GM18502 (cell line): Measurements from ENCODE around the gene TMCO5A.
A peak's percentile ranks its signal among the peaks of the same experiment; 100 is the strongest.

Experiments used
- ATAC-seq: cut with Tn5 transposase; IDR thresholded peaks from one replicate; pipeline ENCODE4 v1.9.1; 2021; ENCODE audit warnings: mild to moderate bottlenecking; ENCODE audit not compliant: unreplicated experiment, poor library complexity

Gene TMCO5A

DNA sequence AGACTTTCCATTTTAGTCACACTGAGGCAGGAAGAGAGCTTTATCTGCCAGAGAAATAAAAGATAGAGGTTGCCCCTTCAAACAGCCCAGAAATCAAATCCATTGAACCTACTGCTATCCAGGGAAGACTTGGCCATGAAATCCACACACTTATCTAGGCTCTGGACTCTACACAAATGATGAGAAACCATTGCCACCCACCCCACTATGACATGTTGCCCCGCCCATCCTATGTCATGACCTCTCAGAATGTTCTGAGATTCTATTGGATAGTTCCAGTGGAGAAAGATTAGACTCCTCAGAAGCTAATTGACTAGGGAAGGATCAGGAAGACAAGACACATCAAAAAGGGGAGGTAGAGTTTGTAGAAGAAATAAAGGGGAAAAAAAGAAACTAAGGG, at the start of gene TMCO5A:
Gene TMCO5A (plus strand): TSS at position 301 of the 400 bp plus-strand sequence. CDS start 1,684 bp downstream, outside the sequence.
- ATAC-seq = no peak

DNA sequence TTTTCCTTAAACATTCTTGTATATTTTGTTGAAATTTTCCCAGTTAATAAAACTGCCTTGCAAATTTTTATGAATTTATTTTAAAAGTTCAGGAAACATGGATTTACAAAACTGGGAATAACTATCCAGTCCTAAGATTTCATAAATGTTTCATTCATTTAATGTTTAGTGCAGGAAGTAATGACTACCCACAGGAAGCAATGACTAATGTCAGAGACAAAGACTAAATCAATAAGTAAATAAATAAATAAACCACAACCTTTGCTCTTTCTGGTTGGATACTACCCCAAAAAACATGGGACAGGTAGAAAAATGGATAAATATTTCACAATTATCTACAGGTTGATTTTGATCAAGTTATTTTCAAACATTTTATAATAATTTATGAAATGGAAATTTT, 48.8 kb upstream of the TMCO5A start:
- no peak for ATAC-seq

DNA sequence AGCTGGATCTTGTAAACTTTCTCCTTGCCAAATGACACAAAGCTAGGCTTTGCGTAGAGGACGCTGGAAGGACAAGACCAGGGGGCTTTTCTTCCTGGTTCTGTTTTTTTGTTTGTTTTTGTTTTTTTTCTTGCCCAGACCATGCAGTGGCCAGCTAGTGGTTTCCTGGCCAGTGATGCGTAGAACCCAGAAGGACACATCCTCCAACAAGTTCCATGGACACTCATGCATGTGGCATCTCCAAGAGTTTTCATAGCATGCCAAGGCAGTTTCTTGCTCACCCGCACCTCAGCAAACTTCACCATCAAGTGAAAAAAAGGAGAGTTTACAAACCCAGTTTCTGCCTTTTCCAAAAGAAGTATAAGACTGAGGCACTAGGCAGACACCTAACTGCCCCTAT, 46.1 kb upstream of the TMCO5A start:
- no peak for ATAC-seq

DNA sequence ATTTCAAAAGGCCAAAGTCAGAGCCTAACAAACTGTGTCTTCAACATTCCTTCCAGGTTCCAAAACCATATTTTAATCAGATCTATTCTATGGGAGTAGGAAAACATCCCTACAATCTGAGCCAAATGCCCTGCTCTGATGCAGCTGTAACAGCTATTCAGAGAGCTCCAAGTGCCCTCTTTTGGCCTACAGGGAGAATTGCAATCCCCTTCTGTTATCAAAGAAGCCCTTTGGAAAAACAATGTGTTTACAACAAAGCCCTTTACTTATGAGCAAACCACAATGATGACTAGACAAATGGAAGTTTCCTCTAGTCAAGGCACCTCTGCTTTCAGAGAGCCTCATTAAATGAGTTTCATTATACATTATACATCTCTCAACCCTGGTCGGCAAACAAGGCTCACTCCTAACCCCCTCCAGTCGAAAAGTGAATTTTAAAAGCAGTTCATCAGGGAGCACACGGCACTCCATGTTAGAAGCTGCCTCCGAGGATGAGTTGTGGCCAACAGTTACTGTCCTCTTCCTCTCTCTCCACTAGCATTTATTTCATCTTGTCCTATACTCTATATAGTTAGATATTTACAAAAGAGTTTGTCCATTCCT, 42.6 kb upstream of the TMCO5A start:
- ATAC-seq = peak; percentile 65

DNA sequence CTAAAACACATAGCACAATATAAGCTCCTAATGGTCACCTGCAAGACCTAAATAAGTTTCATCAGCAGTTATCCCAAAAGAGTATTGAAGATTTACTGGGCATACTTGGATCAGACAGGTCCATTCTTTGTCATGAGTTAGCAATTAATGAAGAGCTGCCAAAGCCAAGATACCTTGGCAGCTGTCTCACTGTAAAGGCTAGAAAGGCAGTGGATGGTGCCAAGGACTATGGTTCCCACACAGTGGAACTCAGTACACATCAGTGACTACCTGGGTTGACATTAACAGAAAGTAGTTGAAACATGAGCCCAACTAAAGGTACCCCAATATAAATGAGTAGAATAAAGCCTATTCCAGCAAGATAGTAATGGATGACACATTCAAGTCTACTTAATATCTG, 41.1 kb upstream of the TMCO5A start:
- ATAC-seq = no peak

DNA sequence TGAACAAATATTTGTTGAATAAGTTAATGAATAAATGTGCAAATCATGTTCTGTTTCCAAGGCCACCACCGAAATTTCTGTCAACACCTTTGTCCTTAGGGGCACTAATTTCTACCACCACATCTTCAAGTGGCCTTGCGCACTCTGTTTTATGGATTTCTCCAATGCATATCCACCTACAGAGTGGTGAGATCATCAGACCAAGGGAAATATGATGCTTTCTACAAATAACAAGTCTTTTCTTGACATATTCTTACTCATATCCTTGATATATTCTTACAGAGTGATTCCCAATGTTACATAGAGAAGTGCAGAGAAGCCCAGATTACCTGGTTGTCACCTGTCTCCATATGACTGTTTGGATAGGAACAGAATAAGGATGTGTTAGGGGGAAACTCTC, 36.1 kb upstream of the TMCO5A start:
- ATAC-seq = no peak

DNA sequence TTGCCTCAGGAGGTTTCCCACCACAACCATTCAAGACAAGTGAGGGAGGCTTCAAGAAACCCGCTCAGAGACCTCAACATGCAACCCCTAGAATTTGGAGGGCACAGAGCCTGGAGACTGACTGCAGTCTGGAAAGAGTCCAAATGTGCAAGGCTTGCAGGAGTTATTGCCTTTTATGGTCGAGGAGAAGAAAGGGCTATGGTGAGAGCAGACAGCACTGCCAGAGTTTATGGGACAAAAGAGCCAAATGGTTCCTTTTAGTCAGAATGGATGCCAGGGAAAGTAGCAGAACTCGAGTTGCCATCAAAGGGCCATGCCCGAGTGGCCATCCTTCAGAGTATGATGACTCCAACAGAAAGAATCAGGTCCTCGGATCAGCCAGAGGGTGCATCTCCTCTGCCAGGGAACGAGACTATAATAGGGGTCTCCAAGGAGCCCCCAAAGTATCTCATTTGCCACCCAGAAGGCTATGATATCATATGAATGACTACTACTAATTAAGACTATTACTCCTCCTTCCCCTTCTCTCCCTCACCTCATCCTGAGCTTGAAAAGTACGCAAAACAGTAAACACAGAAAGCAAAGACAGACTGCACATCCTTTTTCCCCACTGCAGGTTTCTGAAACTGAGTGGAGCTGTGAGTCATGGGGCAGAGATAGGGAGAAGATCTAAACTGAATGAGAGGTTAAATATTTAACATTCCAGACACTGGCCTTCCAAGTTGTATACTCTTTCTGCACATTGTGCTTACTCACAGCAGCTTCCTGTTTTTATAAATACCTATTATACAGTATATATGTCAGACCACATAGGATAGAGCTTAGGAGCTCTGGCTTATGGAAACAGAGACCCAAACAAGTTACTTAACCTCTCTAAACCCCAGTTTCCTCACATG, 33.9 kb upstream of the TMCO5A start:
- no peak for ATAC-seq

DNA sequence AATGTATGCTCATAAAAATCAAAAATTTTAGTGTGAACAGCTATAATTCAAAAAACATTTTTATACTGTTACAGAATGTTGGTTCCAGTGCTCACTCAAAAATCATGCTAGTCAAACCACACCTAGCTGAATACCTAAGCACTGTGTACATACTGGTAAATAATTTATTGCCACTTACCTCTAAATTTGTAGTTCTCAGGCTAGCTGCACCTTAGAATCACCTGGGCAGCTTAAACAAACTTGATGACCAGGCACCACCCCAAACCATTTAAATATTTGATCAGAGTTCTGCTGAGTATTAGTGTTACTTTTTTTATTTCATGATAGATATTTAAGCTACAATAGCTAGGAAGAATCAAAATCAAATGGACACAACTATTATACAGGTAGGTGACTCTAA, 32.3 kb upstream of the TMCO5A start:
- no peak for ATAC-seq

DNA sequence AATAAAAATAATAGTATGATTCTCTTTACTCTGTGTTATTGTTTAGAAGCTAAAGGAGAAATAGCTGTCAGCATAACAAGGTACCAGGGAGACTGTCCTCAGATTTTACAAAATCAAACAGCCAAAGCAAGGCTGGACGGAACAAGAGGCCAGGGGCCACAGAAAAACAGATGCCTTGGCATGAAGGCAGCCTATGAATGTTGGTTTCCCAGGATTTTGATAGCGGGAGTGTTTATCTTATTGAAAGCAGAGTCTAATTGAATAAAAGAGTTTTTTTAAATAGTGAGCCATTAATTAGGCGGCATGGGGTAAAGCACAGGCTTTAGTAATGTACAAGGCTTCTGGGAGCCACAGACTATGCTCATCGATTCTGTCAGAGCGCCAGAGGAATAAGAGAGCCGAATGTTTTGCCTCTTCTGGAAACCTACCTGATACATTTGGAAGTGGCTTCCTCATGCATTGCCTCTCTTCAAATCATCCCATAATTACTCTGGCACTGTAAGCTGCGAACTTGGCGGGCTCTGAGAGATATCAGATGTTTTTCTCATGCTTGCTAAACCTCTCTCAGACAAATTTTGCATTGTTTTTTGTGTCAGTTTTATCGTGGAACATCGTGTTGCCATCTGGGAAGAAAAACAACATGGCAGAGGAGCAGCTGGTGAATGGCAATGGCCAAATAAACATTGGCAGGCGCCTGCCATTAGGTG, 30.4 kb upstream of the TMCO5A start:
- no peak for ATAC-seq

DNA sequence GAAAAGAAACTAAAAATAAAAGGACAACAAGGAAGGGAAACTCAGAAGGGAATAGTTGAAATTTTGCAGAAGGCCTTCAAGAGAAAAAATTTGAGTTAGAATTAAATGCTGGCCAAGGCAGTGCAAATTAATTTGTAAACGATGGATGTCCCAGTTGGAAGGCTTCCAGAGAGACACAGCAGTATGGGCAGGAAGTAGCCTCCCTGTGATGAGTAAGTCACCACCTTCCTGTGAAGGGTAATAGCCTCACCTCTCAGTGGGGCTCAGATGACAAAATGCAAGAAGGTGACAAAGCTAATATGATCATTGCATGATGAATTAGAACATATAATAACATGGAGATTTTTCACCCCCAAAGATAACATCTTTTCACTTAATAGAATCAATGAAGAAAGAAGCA, 27.3 kb upstream of the TMCO5A start:
- no peak for ATAC-seq

DNA sequence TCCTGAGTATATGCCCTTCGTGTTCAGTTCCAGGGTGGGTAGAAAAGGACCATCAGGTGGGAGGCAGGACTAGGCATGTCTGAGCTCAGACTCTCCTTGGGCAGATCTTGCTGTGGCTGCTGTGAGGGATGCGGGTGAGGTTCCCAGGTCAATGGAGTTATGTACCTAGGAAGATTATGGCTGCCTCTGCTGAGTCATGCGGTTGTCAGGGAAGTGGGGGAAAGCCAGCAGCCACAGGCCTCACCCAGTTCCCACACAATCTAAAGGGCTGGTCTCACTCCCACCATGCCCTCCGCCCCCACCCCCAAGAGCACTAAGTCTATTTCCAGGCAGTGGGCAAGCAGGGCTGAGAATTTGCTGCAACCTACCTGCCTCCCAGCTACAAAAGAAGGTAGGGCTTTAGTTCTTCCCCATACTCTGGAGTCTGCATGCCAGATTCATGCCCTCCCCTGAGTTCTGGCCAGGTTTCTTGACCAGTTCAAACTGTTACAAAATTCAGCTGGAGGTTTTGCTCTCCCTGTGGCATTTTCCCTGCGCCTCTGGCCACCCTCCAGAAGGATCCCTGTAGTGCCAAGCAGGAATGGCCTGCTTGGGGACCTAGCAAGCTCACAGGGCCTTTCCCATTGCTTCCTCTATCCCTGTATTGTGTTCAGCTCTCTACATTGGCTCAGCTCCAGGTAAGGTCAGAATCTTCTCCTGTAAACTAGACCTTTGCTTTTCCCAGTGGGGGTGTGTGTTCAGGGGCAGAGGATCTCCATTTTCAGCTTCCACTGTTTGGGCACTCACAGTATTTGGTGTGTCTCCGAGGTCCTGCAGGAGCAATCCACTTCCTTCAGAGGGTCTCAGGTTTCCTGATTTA, 12.7 kb upstream of the TMCO5A start:
- no peak for ATAC-seq

DNA sequence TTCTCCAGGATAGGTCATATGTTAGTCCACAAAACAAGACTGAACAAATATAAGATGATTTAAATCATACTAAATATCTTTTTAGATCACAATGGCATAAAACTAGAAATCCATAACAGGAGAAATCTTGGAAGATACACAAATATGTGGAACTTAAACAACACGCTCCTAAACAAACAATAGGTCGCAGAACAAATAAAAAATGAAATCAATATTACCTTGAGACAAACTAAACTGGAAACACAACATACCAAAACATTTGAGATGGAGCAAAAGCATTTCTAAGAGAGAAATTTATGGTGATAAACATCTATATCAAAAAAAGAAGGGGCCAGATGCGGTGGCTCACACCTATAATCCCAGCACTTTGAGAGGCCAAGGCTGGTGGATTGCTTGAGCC, 8.3 kb upstream of the TMCO5A start:
- ATAC-seq = no peak

DNA sequence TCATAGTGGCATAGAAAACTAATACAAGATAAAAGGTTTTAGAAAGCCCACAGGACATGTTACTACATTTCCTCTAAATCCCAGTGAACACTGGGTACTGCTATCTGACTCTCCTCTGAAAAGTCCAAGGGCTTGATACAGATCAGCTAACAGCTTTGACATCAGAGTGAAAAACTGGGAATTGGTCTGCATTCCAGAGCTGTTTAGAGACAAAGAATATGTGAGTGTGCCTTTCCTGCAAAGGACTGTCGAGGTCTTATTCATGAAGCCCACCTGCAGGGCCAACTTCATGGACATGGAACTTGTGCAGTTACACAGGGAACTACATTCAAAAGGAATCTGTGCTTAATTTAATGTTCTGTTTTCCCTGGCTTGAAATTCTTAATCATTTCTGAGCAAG, 5.2 kb upstream of the TMCO5A start:
- no peak for ATAC-seq

DNA sequence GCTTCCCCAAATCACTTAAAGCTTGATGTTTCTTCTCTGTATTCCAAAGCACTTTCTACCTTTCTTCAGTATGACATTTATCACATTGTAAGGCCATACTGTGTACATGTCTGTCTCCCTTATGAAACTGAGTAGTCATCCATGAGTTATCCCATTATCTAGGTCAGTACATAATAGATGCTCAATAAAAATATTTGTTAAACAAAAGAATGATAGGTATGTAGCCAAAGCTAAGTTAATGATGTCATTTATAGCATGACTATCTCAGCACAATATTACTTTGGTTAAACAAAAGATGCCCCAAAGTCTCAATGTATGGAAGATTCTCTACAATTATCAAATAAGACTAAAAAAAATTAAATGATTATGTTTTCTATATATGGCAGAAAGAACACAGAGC, 3.1 kb upstream of the TMCO5A start:
- ATAC-seq = no peak

DNA sequence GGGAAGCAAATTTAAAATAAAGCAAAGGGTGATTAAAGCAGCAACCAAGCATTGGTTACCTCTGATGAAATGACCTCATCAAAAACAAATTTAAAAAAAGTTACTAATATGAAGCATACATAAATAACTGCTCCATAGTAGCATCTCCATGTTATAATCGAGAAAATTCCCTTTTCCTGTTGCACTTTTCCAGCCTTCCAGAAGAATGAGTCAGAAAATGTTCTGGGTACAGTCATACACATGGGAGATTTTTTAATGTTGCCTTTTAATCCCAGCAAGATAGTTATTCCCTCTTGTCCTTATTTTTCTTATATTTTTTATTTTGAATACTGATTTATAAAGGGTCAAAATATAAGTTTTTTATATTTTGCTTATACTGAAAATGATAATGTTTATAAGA, 2.6 kb upstream of the TMCO5A start:
- ATAC-seq = no peak

DNA sequence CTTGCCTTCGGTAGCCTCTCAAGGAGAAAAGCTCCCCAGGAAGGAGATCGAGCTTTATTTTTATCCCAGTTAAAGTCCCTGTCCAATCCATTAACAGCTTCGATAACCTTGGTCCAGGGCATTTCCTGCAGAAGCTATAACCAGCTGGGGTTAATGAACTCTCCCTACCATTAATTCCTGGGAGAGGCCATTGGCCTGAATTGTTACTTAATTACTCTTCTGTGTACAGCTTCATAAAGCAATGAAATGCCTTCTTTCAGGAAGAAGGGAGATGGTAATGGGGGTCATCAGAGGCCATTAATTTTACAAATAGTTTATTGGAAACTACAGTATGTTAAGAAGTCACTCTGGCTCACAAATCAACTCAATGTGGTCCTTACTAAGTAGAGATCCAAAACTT, 1.9 kb upstream of the TMCO5A start:
- no peak for ATAC-seq

DNA sequence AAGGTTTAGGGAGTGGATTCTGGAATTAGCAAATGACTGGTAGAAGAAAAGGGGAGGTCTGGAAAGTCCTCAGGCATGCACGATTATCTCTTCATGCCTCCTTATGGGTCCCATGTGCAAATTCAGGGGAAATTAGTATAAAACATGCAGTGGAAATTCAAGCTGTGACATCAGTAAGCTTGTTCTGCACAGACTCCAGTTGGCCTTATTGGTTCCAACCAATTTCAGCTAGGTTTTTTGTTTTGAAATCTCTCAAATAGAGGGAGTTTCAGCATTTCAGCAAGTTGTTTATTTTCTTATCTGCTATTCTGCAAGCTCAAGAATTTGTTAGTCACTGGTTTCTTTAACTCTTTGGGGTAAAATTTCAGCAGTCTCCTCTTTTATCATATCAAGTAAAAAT, 774 bp upstream of the TMCO5A start:
- no peak for ATAC-seq

DNA sequence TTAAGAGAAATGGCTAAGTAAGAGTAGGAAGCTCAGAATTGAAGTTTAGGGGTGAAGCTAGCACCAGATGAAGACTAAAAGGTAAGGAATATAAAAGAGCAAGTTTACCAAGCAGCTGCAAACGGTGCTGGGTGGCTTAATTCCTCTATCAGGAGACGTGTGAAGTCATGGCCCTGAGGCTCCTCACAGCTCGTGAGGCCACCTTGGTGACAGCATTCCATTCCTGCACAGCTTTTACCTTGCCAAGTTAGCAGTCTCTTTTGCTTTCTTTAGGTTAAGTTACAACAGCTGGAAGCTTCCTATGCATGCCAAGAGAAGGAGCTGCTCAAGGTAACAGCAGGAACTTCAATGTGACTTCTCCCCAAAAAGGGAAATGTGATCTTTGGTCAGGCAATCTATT, 6.4 kb downstream of the TMCO5A start:
- ATAC-seq = no peak

DNA sequence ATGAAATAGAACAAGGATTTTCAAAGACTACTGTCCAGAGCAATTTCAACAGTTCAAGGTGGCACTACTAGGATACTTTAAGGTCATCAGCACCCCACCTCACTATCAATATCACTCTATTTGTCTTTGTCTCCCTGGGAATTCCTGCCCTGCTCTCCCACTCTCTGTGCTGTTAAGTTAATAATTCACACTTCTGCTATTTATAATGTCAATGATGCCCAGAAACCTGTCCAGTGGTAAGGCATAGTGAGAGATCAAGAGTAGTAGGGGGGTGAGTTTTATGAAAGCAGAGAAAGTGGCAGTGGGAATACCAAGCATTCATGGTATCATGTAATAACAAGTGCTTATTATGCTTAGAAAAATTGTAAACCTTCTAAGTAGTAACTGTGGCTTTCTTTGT, 7.3 kb downstream of the TMCO5A start:
- no peak for ATAC-seq

DNA sequence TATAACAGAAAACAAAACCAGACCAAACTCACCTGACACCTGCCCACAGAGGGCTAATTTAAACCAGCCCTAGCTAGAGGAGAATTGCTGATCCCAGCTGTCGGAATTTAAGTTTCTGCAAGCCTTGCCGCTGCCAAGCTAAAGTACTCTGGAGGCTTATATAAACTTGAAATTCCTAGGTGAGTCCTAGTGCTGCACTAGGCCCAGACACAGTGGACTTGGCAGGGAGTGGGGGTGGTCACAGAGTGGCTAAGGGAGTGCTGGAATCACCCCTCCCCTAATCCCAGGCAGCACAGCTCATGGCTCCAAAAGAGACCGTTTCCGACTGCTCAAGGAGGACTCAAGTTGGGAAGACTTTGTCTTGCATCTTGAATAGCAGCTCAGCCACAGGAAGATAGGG, 17.6 kb downstream of the TMCO5A start:
- ATAC-seq = no peak
